Mucosa of descending colon (tissue), 3 donors: ENCODE data around the gene CLIP4. TPM values are rescaled to one million over a fixed set of nuclear protein-coding genes. Genes with fewer than 3 reads are reported as not detected.

Experiments used
- ATAC-seq: fragments of 200-7000 bp; cut with Tn5 transposase; one replicate; pipeline ENCODE4 v1.9.1; 2020; ENCODE audit warnings: mild to moderate bottlenecking, moderate library complexity
- DNase-seq, 3 donors: peaks; one replicate each; pipeline ENCODE4 v3.0.0-alpha.2; 2020
- H3K36me3 ChIP-seq: fragments of 200-600 bp; one replicate; pipeline ENCODE4 v1.8.0; 2021; ENCODE audit warnings: low read depth, mild to moderate bottlenecking
- H3K4me1 ChIP-seq: fragments of 200-600 bp; one replicate; pipeline ENCODE4 v1.8.0; 2021; ENCODE audit warnings: low read depth, mild to moderate bottlenecking
- H3K4me3 ChIP-seq: fragments of 200-600 bp; one replicate; pipeline ENCODE4 v1.8.0; 2021; ENCODE audit warnings: mild to moderate bottlenecking
- H3K9me3 ChIP-seq: fragments of 200-600 bp; one replicate; pipeline ENCODE4 v1.8.0; 2021; ENCODE audit warnings: mild to moderate bottlenecking
- CTCF ChIP-seq: fragments of 200-600 bp; IDR thresholded peaks from one replicate; pipeline ENCODE4 v1.8.0; 2022; ENCODE audit warnings: antibody characterized with exemption, mild to moderate bottlenecking
- intact Hi-C, 2 donors: fragments of 100-400 bp; cut with DNase I in 1 of 2; cut with micrococcal nuclease in 1 of 2; formaldehyde crosslinking; loops; one replicate each; pipeline versions ENCODE4 v1.11.0 to v1.11.1; 2022; cut with DNase I, micrococcal nuclease
- total RNA-seq, 3 donors: library from RNA; stranded (reverse); fragmentation: NEBNext Ultra II Directional in 2 of 3; extraction: Animal tissue kit (Norgen Biotek cat#: 25700) in 2 of 3; gene quantifications; one replicate each; pipeline versions ENCODE4 v1.2.1 to v1.2.4, GENCODE V29; 2021 to 2023
- donor health status: DM: no; HTN: no; CAD: no; lungs with moderate emphysema.
- donor health status: DM: no; HTN: no; CAD: no.
- donor health status: DM: no; HTN: yes; CAD: no.

Gene CLIP4
- total RNA-seq, 3 donors from 2014 or later = 2.6 to 48.1 (median 8.3) TPM

- DNase-seq (no peak), ATAC-seq (no peak)
- TF ChIP-seq CTCF = no peak
- Histone ChIP-seq H3K9me3 (no peaks in the 10 kb centered on the region), H3K4me3 (no peak overlapping the region), H3K36me3 (no peaks in the 10 kb centered on the region), H3K4me1 (no peaks in the 10 kb centered on the region)
- intact Hi-C loops = no loop called here
Measured at GRCh38 chr2:29216609-29216909, 101.3 kb downstream of the CLIP4 start.

GRCh38 chr2:29218071-29218470 is 102.9 kb downstream of the CLIP4 start:
- no peaks in the 10 kb centered on the region for H3K9me3 ChIP-seq
- no peaks in the 10 kb centered on the region for H3K4me1 ChIP-seq
- DNase-seq = no peak

GRCh38 chr2:29218550-29219125 is 103.4 kb downstream of the CLIP4 start:
- no peaks in the 10 kb centered on the region for H3K9me3 ChIP-seq
- intact Hi-C loops = no loop called here
- no peak overlapping the region for H3K4me3 ChIP-seq
- no peak for ATAC-seq
- H3K36me3 ChIP-seq = no peaks in the 10 kb centered on the region
- TF ChIP-seq CTCF = no peak
- no peaks in the 10 kb centered on the region for H3K4me1 ChIP-seq
- DNase-seq = no peak

More at GRCh38 chr2:29218071-29218470, 102.9 kb downstream of the CLIP4 start:
- intact Hi-C loops = no loop called here
- no peak for TF ChIP-seq CTCF
- no peak for ATAC-seq
- Histone ChIP-seq H3K36me3 (no peaks in the 10 kb centered on the region), H3K4me3 (no peak overlapping the region)

- no peaks in the 10 kb centered on the region for H3K36me3 ChIP-seq
- no peak for TF ChIP-seq CTCF
- intact Hi-C loops = no loop called here
- H3K4me3 ChIP-seq = no peak overlapping the region
- H3K4me1 ChIP-seq = no peaks in the 10 kb centered on the region
- H3K9me3 ChIP-seq = no peaks in the 10 kb centered on the region
- ATAC-seq = no peak
- no peak for DNase-seq
Measured at GRCh38 chr2:29219374-29219773, 104.2 kb downstream of the CLIP4 start.

GRCh38 chr2:29220506-29221270 is 105.5 kb downstream of the CLIP4 start:
- H3K9me3 ChIP-seq = no peaks in the 10 kb centered on the region
- no peaks in the 10 kb centered on the region for H3K36me3 ChIP-seq
- no peak for ATAC-seq
- no peak overlapping the region for H3K4me3 ChIP-seq
- H3K4me1 ChIP-seq = no peaks in the 10 kb centered on the region
- no peak for TF ChIP-seq CTCF
- intact Hi-C loops = no loop called here
- DNase-seq = no peak
